ENCODE measurements around the gene KIF7. TPM values are rescaled to one million over a fixed set of nuclear protein-coding genes. Genes with fewer than 3 reads are reported as not detected.
A peak's percentile ranks its signal among the peaks of the same experiment; 100 is the strongest.

The KIF7 gene
- total and polyA plus RNA-seq, 2 donors = 9.4 to 9.9 TPM

DNA sequence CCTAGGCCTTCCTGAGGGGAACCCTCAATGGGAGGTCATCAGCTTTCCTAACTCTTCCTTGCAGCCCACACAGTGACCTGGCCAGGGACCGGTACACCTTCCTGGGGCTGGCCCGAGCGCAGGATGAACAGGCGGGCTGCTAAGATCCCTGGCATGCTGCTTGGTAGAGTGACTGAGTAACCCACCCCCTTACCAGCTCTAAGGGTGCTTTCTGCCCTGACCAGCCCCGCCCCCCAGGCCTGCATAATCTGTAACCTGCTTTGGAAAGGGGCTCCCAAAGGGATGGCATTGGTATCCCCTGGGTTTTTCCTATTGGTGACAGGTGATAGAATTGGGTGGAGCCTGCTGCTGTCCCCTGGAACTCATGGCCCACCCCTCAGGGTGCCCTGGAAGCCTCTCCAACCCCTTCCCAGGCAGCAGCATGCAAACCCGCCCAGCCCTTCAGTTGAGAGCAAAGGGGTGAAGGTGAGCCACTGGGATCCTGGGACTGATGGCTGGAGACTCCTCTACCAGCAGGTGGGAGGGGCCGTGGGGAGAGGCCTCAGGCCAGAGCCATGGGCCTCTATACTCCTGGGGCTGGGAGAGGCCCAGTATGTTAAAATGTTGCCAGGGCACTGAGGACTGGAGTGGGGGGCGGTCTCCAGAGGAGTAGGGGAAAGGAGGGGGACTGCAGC lies 11.1 kb upstream of the KIF7 start:
- Histone ChIP-seq H3K27ac (ENCODE audit: low read depth) (peak overlapping the region; percentile 87), H3K4me1 (ENCODE audit: insufficient read depth) (no peaks in the 10 kb centered on the region), H3K4me3 (ENCODE audit: low read depth, low read length) (no peak overlapping the region), H3K36me3 (ENCODE audit: insufficient read depth) (no peaks in the 10 kb centered on the region)
- WGBS = 93% methylated on average over 8 of the region's 8 CpGs
- DNase-seq (ENCODE audit: extremely low spot score) = no peak

DNA sequence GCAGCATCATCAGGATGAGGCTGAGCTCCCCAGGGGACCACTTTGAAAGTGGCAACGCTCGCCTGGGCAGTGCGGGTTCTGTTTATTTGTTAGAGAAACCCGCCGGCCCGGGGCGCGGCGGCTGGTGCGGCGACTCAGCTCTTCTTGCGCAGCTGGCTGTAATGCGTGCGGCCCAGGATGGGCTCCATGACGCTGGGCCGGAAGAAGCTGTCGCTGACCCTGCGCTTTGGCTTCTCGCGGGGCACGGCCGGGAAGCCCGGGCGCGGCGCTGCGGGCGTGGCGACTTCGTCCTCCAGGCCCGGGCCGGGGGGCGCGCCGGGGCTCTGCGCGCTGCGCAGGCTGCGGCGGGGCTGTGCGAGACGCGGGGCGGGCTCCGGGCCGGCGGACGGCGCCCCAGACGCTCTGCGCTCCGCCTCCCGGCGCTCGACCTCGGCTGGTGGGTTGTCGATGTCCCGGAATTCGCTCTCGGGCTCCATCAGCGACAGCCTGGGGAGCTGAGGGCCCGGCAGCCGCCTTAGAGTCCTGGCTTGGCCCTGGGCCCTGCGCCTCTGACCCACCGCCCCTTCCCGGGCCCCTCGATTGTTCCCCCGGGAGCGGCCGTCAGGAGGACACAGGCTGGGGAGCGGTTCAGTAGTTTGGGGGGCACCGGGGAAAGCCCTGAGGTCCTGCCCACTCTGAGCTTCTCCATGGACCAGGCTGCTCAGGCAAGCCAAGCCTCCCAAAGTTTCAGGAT lies 10.3 kb upstream of the KIF7 start:
- Histone ChIP-seq H3K27ac (ENCODE audit: low read depth) (peak overlapping the region; percentile 87), H3K4me1 (ENCODE audit: insufficient read depth) (no peaks in the 10 kb centered on the region), H3K4me3 (ENCODE audit: low read depth, low read length) (peak overlapping the region; percentile 47), H3K36me3 (ENCODE audit: insufficient read depth) (no peaks in the 10 kb centered on the region)
- WGBS = 3% methylated on average over 72 of the region's 72 CpGs
- DNase-seq (ENCODE audit: extremely low spot score) = no peak

DNA sequence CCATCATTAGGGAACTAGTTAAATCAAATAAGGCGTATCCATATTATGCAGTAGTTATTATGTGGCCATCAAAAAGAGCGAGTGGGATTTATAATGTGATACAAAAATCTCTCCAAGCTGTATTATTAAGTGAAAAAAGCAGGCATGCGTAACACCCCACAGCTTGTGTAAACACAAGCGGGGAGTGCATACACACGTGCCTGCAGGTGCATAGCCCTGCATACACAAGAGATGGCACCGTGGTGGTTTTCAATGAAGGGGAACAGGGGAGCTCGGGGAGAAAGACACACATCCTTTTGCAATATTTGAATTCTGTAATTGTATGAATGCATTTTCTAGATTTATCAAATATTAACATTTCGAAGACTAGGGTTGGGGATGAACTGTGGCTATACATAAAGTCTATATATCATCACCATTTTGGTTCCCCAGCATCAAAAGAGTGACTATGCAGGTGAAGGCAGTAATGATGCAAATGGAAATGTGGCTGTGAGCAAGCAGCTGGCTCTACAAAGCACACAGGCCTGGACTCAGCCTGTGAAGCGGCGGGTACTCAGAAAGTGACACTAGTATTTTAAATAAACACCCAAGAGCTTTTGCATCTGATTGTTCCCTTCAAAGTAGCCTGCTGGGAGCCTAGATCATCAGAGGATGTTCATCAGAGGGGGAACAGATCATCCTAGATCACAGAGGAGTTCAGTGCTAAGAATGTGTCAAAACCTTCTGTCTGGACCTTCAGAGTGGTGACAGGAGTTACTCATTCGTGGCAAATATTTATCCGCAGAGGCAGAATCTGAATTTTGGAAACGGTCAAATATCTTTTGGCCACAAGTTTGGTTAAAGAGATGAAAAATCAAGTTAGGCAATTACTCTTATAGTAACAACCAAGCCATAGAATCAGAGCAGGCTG lies 9.4 kb upstream of the KIF7 start:
- H3K27ac ChIP-seq (ENCODE audit: low read depth) = peak overlapping the region; percentile 7
- H3K4me1 ChIP-seq (ENCODE audit: insufficient read depth) = no peaks in the 10 kb centered on the region
- no peak for DNase-seq (ENCODE audit: extremely low spot score)
- 79% methylated on average over 13 of the region's 13 CpGs for WGBS
- no peak overlapping the region for H3K4me3 ChIP-seq (ENCODE audit: low read depth, low read length)
- H3K36me3 ChIP-seq (ENCODE audit: insufficient read depth) = no peaks in the 10 kb centered on the region

DNA sequence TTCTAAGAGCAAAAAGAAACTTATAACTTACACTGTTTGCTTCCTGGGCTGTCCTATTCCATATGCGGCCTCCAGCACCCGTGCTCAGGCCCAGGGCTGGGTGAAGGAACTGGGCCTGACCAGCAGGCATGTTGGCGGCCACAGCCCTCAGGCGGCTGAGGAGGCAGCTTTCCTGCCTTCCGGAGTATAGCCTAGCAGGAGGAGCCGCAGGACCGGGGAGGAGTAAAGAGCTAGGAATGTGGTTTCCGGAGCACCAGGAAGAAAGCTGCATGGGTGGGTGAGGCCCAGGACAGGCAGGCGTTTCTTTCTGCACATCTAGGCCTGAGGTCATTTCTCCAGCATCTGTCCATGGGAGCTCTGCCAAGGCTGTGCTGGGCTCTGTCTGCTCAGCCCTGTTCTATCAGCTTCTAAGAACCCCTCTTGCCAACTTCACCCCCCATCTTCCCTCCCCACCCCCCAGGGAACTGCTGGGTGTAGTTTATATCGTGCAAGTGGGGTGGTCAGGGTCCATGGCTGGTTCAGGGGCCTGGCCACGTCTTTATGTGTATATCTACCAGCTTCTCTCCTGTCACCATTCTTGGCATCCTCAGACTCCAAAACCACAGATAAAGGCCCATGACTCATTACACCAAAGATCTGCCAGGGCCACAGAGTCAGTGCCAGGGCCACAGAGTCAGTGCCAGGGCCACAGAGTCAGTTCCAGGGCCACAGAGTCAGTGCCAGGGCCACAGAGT lies 7.8 kb upstream of the KIF7 start:
- Histone ChIP-seq H3K36me3 (ENCODE audit: insufficient read depth) (no peaks in the 10 kb centered on the region), H3K4me3 (ENCODE audit: low read depth, low read length) (no peak overlapping the region), H3K4me1 (ENCODE audit: insufficient read depth) (no peaks in the 10 kb centered on the region), H3K27ac (ENCODE audit: low read depth) (peak overlapping the region; percentile 82)
- WGBS = 22% methylated on average over 11 of the region's 11 CpGs
- DNase-seq (ENCODE audit: extremely low spot score) = no peak

DNA sequence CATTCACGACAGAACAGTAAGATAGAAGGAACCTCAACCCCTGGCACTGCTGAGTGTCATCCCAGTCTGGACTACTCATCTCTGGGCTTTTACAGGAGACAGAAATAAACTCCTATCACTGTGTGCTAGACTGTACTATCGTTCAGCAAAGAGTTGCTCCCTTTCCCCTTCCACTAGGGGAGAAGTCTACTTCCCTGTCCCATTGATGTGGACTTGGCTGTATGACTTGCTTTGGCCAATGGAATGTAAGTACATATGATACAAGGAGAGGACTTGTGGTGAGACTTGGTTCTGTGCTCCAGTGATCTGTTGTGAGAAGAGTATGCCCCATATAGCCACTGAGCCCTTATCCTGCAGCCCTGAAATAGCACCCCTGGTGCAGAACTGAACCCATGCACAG lies 5.3 kb upstream of the KIF7 start:
- Histone ChIP-seq H3K4me3 (ENCODE audit: low read depth, low read length) (no peak overlapping the region), H3K27ac (ENCODE audit: low read depth) (no peak overlapping the region), H3K4me1 (ENCODE audit: insufficient read depth) (no peaks in the 10 kb centered on the region), H3K36me3 (ENCODE audit: insufficient read depth) (no peaks in the 10 kb centered on the region)
- DNase-seq (ENCODE audit: extremely low spot score) = no peak
- WGBS = 90% methylated on average over 2 of the region's 2 CpGs

DNA sequence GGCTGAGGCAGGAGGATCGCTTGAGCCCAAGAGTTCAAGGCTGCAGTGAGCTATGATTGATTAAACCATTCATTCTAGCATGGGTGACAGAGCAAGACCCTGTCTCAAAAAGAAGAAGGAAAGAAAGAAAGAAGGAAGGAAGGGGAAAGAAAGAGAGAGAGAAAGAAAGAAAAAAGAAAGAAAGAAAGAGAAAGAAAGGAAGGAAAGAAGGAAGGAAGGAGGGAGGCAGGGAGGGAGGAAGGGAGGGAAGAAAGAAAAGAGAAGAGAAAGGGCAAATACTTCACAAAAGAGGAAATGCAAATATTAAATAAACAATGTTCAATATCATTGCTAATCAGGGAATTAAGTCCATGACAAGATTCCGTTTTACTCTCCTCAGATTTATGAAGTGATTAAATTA lies 4.0 kb upstream of the KIF7 start:
- no peak for DNase-seq (ENCODE audit: extremely low spot score)
- H3K27ac ChIP-seq (ENCODE audit: low read depth) = no peak overlapping the region
- 89% methylated on average over 2 of the region's 2 CpGs for WGBS

DNA sequence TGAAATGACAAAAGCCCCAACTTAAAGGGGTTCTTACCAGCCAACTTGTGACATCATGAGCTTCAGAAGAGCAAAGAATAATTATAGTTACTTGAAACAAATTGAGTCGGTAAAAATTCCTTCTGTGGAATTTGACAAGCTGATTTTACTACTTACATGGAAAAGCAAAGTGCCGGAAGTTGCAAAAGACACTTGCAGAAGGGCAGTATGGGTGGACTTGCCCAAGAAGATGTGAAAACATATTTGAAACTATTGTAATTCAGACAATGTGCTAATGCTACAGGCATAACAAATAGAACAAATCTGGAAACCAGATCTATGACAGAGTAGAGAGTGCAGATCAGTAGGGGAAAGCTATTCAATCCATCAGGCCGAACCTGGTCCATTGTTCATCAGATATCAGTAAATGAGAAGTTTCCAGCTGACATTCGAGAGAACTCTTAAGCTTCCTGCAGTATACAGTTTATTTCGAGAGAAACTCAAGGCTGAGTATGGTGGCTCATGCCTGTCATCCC lies 2.5 kb upstream of the KIF7 start:
- 86% methylated on average over 5 of the region's 5 CpGs for WGBS
- Histone ChIP-seq H3K4me3 (ENCODE audit: low read depth, low read length) (no peak overlapping the region), H3K27ac (ENCODE audit: low read depth) (no peak overlapping the region), H3K4me1 (ENCODE audit: insufficient read depth) (no peaks in the 10 kb centered on the region), H3K36me3 (ENCODE audit: insufficient read depth) (no peaks in the 10 kb centered on the region)
- DNase-seq (ENCODE audit: extremely low spot score) = no peak

More for the DNA sequence above, 4.0 kb upstream of the KIF7 start:
- Histone ChIP-seq H3K4me3 (ENCODE audit: low read depth, low read length) (no peak overlapping the region), H3K36me3 (ENCODE audit: insufficient read depth) (no peaks in the 10 kb centered on the region), H3K4me1 (ENCODE audit: insufficient read depth) (no peaks in the 10 kb centered on the region)

DNA sequence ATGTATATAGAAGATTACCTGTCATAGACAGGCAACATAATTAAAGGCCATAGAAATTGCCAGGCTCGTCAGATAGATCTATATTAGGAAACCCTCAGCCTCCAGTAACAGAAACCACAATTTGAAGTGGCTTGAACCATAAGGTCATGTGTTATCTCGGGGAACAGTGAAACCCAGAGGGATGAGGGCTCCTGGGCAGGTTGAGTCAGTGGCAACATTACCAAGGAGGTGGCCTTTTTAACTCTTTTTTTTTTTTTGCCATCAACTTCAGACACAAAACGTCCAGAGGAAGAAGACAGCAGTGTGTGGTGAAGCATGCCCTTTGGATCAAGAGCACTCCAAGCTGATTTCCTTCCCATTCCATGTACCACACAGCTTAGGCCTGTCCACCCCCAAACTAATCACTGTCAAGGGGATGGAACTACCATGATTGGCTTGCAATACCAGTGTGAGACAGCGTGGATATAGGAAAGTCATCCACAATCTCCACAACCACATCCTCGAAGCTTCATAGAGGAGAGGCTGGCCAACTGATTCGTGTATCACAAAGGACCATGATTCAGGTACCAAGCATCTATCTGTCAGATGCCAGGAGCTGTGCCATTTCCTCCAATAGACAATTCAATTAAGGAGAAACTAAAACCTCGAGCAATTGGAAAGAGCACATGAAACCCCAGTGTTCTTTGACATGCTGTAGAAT lies 999 bp upstream of the KIF7 start:
- 75% methylated on average over 7 of the region's 7 CpGs for WGBS
- DNase-seq (ENCODE audit: extremely low spot score) = no peak
- Histone ChIP-seq H3K4me1 (ENCODE audit: insufficient read depth) (no peaks in the 10 kb centered on the region), H3K27ac (ENCODE audit: low read depth) (no peak overlapping the region), H3K36me3 (ENCODE audit: insufficient read depth) (no peaks in the 10 kb centered on the region), H3K4me3 (ENCODE audit: low read depth, low read length) (no peak overlapping the region)

DNA sequence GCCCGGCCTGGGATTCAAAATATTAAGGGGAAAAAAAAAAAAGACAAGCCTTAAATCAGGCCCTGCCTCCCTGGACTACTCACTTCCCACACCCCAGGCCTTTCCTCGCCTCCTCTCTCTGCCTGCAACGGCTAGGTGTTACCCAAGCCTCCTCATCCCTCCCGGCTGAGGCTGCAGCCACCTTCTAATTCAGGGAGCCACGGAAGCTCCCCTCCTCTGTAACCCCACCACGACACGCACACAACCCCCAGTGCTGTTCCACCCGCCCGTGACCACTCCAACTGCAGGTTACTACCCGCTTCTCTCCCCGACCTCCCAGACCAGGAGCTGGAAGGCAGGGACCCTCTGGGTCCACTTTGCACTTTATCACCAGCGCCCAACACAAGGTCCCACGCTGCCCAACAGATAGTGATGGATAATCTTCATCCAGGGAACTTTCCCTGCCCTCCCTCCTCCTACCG lies 936 bp downstream of the KIF7 start:
- H3K4me3 ChIP-seq (ENCODE audit: low read depth, low read length) = peak overlapping the region; percentile 79
- 36% methylated on average over 14 of the region's 14 CpGs for WGBS
- no peaks in the 10 kb centered on the region for H3K36me3 ChIP-seq (ENCODE audit: insufficient read depth)
- no peak for DNase-seq (ENCODE audit: extremely low spot score)
- H3K27ac ChIP-seq (ENCODE audit: low read depth) = no peak overlapping the region
- H3K4me1 ChIP-seq (ENCODE audit: insufficient read depth) = no peaks in the 10 kb centered on the region

DNA sequence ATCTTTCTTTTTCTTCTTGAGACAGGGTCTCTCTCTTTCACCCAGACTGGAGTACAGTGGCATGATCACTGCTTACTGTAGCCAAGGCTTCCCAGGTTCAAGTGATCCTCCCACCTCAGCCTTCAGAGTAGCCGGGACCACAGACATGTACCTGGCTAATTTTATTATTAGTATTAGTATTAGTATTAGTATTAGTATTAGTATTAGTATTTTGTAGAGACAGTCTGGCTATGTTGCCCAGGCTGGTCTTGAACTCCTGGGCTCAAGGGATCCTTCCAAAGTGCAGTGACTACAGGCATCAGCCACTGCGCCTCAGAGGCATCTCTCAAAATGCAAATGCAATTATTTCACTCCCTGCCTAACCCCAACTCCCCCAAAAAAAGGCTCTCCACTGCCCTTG lies 1.7 kb downstream of the KIF7 start:
- no peak overlapping the region for H3K4me3 ChIP-seq (ENCODE audit: low read depth, low read length)

DNA sequence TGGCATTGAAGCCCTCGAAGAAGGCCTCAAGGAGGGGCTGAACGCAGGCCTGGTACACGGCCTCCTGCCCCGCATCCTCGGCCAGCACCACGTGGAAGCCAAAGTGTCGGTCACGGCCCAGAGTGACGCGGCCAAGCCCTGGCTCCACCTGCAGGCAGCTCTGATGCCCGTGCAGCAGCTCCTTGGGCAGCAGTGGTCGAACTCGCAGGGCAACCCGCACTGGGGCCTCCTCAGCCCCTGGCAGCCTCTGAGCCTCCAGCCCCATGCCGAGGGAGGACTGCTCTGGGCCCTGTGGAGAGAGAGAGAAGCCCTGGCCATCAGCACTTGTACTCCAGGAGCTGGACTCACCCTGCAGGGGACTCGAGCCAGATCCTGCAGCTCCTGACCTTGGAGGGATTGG lies 2.6 kb downstream of the KIF7 start:
- Histone ChIP-seq H3K27ac (ENCODE audit: low read depth) (no peak overlapping the region), H3K4me1 (ENCODE audit: insufficient read depth) (no peaks in the 10 kb centered on the region), H3K4me3 (ENCODE audit: low read depth, low read length) (no peak overlapping the region), H3K36me3 (ENCODE audit: insufficient read depth) (no peaks in the 10 kb centered on the region)
- 83% methylated on average over 16 of the region's 16 CpGs for WGBS
- no peak for DNase-seq (ENCODE audit: extremely low spot score)

More for the DNA sequence above, 1.7 kb downstream of the KIF7 start:
- WGBS = over 99% methylated on average over 2 of the region's 2 CpGs
- DNase-seq (ENCODE audit: extremely low spot score) = no peak
- Histone ChIP-seq H3K4me1 (ENCODE audit: insufficient read depth) (no peaks in the 10 kb centered on the region), H3K27ac (ENCODE audit: low read depth) (no peak overlapping the region), H3K36me3 (ENCODE audit: insufficient read depth) (no peaks in the 10 kb centered on the region)

DNA sequence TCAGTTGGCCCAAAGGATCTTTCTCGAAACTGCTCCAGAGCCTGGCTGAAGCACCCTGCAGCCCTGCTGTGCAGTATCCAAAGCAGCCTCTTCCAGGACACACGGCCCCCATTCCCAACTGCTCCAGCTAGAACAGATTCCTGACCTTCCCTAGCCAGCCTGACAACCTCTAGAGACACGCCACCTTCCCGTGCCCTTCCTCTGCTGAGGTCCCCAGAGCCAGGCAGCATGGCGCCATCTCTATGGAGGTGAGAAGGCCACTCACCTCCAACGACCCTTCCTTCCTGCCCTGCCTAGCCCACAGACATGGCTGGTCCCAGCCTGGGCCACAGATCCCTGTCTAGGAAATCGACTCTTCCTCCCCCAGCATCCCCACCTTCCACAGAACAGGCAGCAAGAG lies 3.1 kb downstream of the KIF7 start:
- no peak overlapping the region for H3K4me3 ChIP-seq (ENCODE audit: low read depth, low read length)
- H3K27ac ChIP-seq (ENCODE audit: low read depth) = no peak overlapping the region
- DNase-seq (ENCODE audit: extremely low spot score) = no peak
- no peaks in the 10 kb centered on the region for H3K36me3 ChIP-seq (ENCODE audit: insufficient read depth)
- no peaks in the 10 kb centered on the region for H3K4me1 ChIP-seq (ENCODE audit: insufficient read depth)
- WGBS = 87% methylated on average over 7 of the region's 7 CpGs
